Thymus (tissue), 2 donors: ENCODE results near the gene CD72. TPM values are rescaled to one million over a fixed set of nuclear protein-coding genes. Genes with fewer than 3 reads are reported as not detected.

Experiments
- polyA plus RNA-seq: library from polyadenylated mRNA; stranded (reverse); fragments of 200-250 nt; gene quantifications from one replicate; pipeline ENCODE4 v1.2.3, GENCODE V29; 2013
- total RNA-seq: library from RNA; stranded (reverse); fragments of 120-200 nt; gene quantifications from one replicate; pipeline ENCODE4 v1.2.4, GENCODE V29; 2013
- donor health status: healthy.

Gene CD72
- total and polyA plus RNA-seq, 2 donors: 6.8 to 23.6 TPM

Other genes starting within 250 kb of the CD72 start
- gene RUSC2, start 128.3 kb downstream of the CD72 start, total RNA-seq: 1.0 TPM
- 3.3 TPM for gene RUSC2, start 128.3 kb downstream of the CD72 start, polyA plus RNA-seq
- 9.3 TPM for gene TESK1, start 13.2 kb downstream of the CD72 start, total RNA-seq
- gene TESK1, start 13.2 kb downstream of the CD72 start, polyA plus RNA-seq: 32.8 TPM
- 174 TPM for gene SIT1, start 32.5 kb upstream of the CD72 start, total RNA-seq
- 42.2 TPM for gene SIT1, start 32.5 kb upstream of the CD72 start, polyA plus RNA-seq
- 22,838 TPM for gene RMRP, start 39.6 kb upstream of the CD72 start, total RNA-seq
- 13.0 TPM for gene RMRP, start 39.6 kb upstream of the CD72 start, polyA plus RNA-seq
- gene CCDC107, start 39.9 kb upstream of the CD72 start, total RNA-seq: 25.6 TPM
- 43.2 TPM for gene CCDC107, start 39.9 kb upstream of the CD72 start, polyA plus RNA-seq
- gene ARHGEF39, start 46.8 kb upstream of the CD72 start, total RNA-seq: 3.9 TPM
- 1.5 TPM for gene ARHGEF39, start 46.8 kb upstream of the CD72 start, polyA plus RNA-seq
- gene CA9, start 55.5 kb upstream of the CD72 start, total RNA-seq: 1.0 TPM
- gene CA9, start 55.5 kb upstream of the CD72 start, polyA plus RNA-seq: 0.50 TPM
- gene TPM2, start 71.5 kb upstream of the CD72 start, total RNA-seq: 28.6 TPM
- gene TPM2, start 71.5 kb upstream of the CD72 start, polyA plus RNA-seq: 475 TPM
- 83.0 TPM for gene TLN1, start 113.8 kb upstream of the CD72 start, total RNA-seq
- gene TLN1, start 113.8 kb upstream of the CD72 start, polyA plus RNA-seq: 74.5 TPM
- 23.2 TPM for gene CREB3, start 114.3 kb upstream of the CD72 start, total RNA-seq
- 25.6 TPM for gene CREB3, start 114.3 kb upstream of the CD72 start, polyA plus RNA-seq
- 21.7 TPM for gene GBA2, start 130.8 kb upstream of the CD72 start, total RNA-seq
- gene GBA2, start 130.8 kb upstream of the CD72 start, polyA plus RNA-seq: 36.9 TPM
- gene RGP1, start 130.9 kb upstream of the CD72 start, total RNA-seq: 7.4 TPM
- gene RGP1, start 130.9 kb upstream of the CD72 start, polyA plus RNA-seq: 6.5 TPM
- not detected for gene MSMP, start 135.9 kb upstream of the CD72 start, total RNA-seq
- 0.25 TPM for gene MSMP, start 135.9 kb upstream of the CD72 start, polyA plus RNA-seq
- 4.3 TPM for gene NPR2, start 173.2 kb upstream of the CD72 start, total RNA-seq
- 9.3 TPM for gene NPR2, start 173.2 kb upstream of the CD72 start, polyA plus RNA-seq
- gene SPAG8, start 193.8 kb upstream of the CD72 start, total RNA-seq: 3.1 TPM
- 3.4 TPM for gene SPAG8, start 193.8 kb upstream of the CD72 start, polyA plus RNA-seq
- 68.4 TPM for gene HINT2, start 196.6 kb upstream of the CD72 start, total RNA-seq
- 68.3 TPM for gene HINT2, start 196.6 kb upstream of the CD72 start, polyA plus RNA-seq
- gene FAM221B, start 210.3 kb upstream of the CD72 start, total RNA-seq: under 0.01 TPM
- 0.05 TPM for gene FAM221B, start 210.3 kb upstream of the CD72 start, polyA plus RNA-seq
- 1.5 TPM for gene TMEM8B, start 210.8 kb upstream of the CD72 start, total RNA-seq
- 11.9 TPM for gene TMEM8B, start 210.8 kb upstream of the CD72 start, polyA plus RNA-seq